ENCODE data around the gene C22orf23. TPM values are rescaled to one million over a fixed set of nuclear protein-coding genes. Genes with fewer than 3 reads are reported as not detected.

The C22orf23 gene
- total and polyA plus RNA-seq, 10 of the 15 experiments (the other 5 are each of a cell fraction or from before 2014, with no cell fraction given), result 0.04 to 0.38 (median 0.11) TPM; not detected in 5

DNA sequence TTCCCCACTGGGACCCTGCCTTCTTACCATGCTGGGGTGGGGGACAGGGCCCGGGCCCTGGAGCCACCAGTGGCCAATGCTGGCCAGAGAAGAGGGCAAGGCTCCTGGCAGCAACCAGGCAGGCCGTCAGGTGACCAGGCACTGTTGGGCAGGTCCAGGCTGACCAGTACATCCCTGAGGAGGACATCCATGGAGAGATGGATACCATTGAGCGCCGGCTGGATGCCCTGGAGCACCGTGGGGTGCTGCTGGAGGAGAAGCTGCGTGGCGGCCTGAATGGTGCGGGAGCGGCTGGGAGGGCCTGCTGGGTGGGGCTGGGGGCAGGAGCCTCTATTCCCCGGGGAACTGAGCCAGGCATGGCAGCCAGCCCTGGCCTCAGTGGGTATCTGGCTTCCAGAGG, 21.0 kb downstream of the C22orf23 start:
- intact Hi-C loops (cut with micrococcal nuclease; ENCODE audit: unreplicated experiment), result loop anchor here (5.0 to 10.0 kb wide), 3 partner anchors 45 to 398 kb away; no protein-coding TSS in a partner anchor
- no TSS peak for BruUV-seq (replicated peaks)
- no peak overlapping the region for H3K4me3 ChIP-seq
- TF ChIP-seq NR2C1 (IDR thresholded peaks at IDR 0.05) (no peak), FOXM1 (IDR thresholded peaks at IDR 0.05; ENCODE audit: low read depth, low read length) (no peak), JUNB (IDR thresholded peaks at IDR 0.05) (no peak), ZNF207 (IDR thresholded peaks at IDR 0.05; ENCODE audit: borderline replicate concordance) (no peak), NFXL1 (IDR thresholded peaks at IDR 0.05; ENCODE audit: borderline replicate concordance) (no peak), MEF2A (IDR thresholded peaks at IDR 0.05; ENCODE audit: insufficient read depth, low read depth, low read length) (no peak), POLR2A (IDR thresholded peaks at IDR 0.05; ENCODE audit: low read depth, low read length) (no peak), ZNF217 (IDR thresholded peaks at IDR 0.05) (no peak)
- TF ChIP-seq, protein P1, sequence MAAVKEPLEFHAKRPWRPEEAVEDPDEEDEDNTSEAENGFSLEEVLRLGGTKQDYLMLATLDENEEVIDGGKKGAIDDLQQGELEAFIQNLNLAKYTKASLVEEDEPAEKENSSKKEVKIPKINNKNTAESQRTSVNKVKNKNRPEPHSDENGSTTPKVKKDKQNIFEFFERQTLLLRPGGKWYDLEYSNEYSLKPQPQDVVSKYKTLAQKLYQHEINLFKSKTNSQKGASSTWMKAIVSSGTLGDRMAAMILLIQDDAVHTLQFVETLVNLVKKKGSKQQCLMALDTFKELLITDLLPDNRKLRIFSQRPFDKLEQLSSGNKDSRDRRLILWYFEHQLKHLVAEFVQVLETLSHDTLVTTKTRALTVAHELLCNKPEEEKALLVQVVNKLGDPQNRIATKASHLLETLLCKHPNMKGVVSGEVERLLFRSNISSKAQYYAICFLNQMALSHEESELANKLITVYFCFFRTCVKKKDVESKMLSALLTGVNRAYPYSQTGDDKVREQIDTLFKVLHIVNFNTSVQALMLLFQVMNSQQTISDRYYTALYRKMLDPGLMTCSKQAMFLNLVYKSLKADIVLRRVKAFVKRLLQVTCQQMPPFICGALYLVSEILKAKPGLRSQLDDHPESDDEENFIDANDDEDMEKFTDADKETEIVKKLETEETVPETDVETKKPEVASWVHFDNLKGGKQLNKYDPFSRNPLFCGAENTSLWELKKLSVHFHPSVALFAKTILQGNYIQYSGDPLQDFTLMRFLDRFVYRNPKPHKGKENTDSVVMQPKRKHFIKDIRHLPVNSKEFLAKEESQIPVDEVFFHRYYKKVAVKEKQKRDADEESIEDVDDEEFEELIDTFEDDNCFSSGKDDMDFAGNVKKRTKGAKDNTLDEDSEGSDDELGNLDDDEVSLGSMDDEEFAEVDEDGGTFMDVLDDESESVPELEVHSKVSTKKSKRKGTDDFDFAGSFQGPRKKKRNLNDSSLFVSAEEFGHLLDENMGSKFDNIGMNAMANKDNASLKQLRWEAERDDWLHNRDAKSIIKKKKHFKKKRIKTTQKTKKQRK (IDR thresholded peaks at IDR 0.05; ENCODE audit: low read depth, low read length), result no peak
- TF ChIP-seq, protein P2, sequence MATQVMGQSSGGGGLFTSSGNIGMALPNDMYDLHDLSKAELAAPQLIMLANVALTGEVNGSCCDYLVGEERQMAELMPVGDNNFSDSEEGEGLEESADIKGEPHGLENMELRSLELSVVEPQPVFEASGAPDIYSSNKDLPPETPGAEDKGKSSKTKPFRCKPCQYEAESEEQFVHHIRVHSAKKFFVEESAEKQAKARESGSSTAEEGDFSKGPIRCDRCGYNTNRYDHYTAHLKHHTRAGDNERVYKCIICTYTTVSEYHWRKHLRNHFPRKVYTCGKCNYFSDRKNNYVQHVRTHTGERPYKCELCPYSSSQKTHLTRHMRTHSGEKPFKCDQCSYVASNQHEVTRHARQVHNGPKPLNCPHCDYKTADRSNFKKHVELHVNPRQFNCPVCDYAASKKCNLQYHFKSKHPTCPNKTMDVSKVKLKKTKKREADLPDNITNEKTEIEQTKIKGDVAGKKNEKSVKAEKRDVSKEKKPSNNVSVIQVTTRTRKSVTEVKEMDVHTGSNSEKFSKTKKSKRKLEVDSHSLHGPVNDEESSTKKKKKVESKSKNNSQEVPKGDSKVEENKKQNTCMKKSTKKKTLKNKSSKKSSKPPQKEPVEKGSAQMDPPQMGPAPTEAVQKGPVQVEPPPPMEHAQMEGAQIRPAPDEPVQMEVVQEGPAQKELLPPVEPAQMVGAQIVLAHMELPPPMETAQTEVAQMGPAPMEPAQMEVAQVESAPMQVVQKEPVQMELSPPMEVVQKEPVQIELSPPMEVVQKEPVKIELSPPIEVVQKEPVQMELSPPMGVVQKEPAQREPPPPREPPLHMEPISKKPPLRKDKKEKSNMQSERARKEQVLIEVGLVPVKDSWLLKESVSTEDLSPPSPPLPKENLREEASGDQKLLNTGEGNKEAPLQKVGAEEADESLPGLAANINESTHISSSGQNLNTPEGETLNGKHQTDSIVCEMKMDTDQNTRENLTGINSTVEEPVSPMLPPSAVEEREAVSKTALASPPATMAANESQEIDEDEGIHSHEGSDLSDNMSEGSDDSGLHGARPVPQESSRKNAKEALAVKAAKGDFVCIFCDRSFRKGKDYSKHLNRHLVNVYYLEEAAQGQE (IDR thresholded peaks at IDR 0.05; ENCODE audit: low read depth, low read length), result no peak
- WGBS (ENCODE audit: insufficient coverage, insufficient replicate concordance, low lambda C conversion rate, missing lambda C conversion rate), result 82% methylated on average over 10 of the region's 10 CpGs
- DNase-seq (ENCODE audit: low read depth, low spot score) (no peak), ATAC-seq (no peak), FAIRE-seq (no peak)
- ChIA-PET RAD21 (ENCODE audit: unreplicated experiment) (interaction anchor here (1.0 kb wide), 1 partner anchor 115 kb away, joined by 3 read pairs; no protein-coding TSS in a partner anchor), CTCF (interaction anchor here (0.6 to 3.3 kb wide), 10 partner anchors 18 to 672 kb away, joined by 3 to 13 read pairs (median 3); partner anchors contain the start of gene MICALL1), SMC1A (ENCODE audit: uncharacterized antibody, unreplicated experiment) (interaction anchor here (1.0 kb wide), 1 partner anchor 33 kb away, joined by 3 read pairs; no protein-coding TSS in a partner anchor), POLR2A (no interaction called here)
- H3K36me3 ChIP-seq (ENCODE audit: control insufficient read depth in 2 of 2, insufficient read depth in 2 of 2, low read length in 1 of 2), result peaks cover 0 to 5% of the 10 kb centered on the region in 2 experiments; a peak in 3 of 4 replicates
- no peaks in the 10 kb centered on the region for H3K79me2 ChIP-seq (ENCODE audit: control insufficient read depth, insufficient read depth, low read length)
- no peak overlapping the region for H3K27ac ChIP-seq (ENCODE audit: control insufficient read depth, insufficient read depth)
- H3K4me1 ChIP-seq (ENCODE audit: control insufficient read depth, insufficient read depth, low read length), result peaks cover 10% of the 10 kb centered on the region
- no peaks in the 10 kb centered on the region for H4K20me1 ChIP-seq (ENCODE audit: control insufficient read depth, insufficient read depth)
- H3K4me2 ChIP-seq (ENCODE audit: control insufficient read depth, insufficient read depth), result no peak overlapping the region
- H3K27me3 ChIP-seq (replicated peaks in 1 of 2; ENCODE audit: control insufficient read depth in 2 of 2, insufficient read depth in 2 of 2, low read length in 1 of 2), result no peaks in the 10 kb centered on the region
- H2AFZ ChIP-seq (ENCODE audit: control insufficient read depth, low read depth, low read length), result no peak overlapping the region
- no peaks in the 10 kb centered on the region for H3K9me3 ChIP-seq (replicated peaks; ENCODE audit: control insufficient read depth, insufficient read depth, low read length)
- no peak overlapping the region for H3K9ac ChIP-seq (ENCODE audit: control insufficient read depth, insufficient read depth, low read length)
- in situ Hi-C loops (cut with MboI), result no loop called here

Measured in GM12878 (cell line).